NCI-H1417 (cell line): Measurements from ENCODE around the gene MTARC2.
A peak's percentile ranks its signal among the peaks of the same experiment; 100 is the strongest.

Experiments
- DNase-seq, 3 experiments: peaks; one replicate each; lab custom pipeline; 2025; lab: John Stamatoyannopoulos, UW

Gene MTARC2

DNA sequence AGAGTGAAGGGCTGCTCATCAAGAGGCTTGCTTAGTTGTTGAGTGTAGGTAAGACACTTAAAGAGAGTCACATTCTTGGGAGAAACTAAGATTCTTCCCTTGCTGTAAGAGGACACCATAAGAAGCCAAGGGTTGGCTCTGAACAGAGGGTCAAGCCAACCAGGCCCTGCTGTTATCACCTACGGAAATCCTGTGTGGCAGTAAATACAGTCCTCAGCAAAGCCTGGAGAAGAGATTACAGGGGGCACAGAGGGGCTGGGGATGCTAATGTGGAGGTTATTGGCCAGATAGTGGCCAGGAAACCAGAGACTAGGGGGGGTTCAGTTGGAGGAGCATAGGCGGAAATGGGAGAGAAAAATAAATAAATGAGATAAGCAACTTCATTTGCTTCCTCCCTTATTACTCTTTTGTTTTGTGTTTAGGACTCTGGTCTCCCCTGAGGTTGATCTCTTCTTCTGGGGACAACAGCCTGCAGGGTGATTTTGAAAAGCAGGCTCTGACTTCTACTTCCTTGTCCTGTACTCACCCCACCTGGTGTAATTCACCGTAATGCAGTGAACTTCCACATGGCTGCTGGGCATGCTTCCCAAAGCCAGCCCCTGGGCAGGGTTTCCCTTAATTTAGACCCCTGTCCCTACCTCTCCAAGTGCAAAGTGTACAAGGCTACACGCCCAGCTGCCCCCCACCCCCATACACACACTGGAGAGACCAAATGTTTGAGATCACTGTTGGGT is 79.5 kb downstream of the MTARC2 start:
- peak in 1 of 3 experiments; percentile 15 for DNase-seq

DNA sequence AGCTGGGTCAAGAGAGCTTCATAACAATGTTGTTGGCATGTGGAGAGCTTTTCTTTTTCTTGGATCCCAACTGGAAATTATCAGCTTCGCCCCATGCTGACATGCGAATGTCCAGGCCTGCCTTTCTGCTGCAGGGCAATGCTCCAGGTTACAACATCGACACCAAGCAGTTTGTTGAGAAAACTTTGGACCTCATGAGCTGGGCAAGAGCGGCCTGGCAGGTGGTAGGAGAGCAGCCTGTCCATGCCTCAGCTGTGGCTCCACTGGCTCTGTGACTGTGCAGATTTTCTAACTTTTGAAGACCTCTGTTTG is 80.0 kb downstream of the MTARC2 start:
- DNase-seq = peak in 1 of 3 experiments; percentile 58

GRCh38 chr1:220828950-220829586 is 80.9 kb downstream of the MTARC2 start:
- no peak for DNase-seq

DNA sequence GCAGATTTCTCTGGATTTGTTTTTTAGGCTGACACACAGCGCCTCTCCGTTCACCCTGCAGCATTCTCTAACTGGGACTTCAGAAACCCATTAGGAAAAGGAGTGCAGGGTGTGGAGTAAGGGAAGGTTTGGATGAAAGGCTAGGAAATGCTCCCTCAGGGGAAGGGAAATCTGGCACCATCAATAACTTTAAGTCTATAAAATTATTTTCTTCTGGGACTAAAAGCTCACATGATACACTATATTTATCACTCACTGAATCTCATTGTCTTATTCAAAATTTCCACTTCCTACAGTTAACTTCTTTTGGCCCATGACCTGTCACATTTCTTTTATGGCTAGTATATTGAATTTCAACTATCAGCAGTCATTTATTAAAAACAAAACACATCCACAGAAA is 85.3 kb downstream of the MTARC2 start:
- no peak for DNase-seq
